Testis (tissue), 3 donors: ENCODE measurements around the gene EEF1AKMT2. TPM values are rescaled to one million over a fixed set of nuclear protein-coding genes. Genes with fewer than 3 reads are reported as not detected.
A peak's percentile ranks its signal among the peaks of the same experiment; 100 is the strongest.

Source experiments
- DNase-seq: peaks from one replicate; pipeline ENCODE4 v3.0.0-alpha.2; 2019
- H3K27ac ChIP-seq, 2 donors: fragments of 200-600 bp; sonication (generic); one replicate each; pipeline ENCODE4 v1.5.1; 2019
- H3K27me3 ChIP-seq: fragments of 200-600 bp; sonication (generic); one replicate; pipeline ENCODE4 v1.5.1; 2019
- H3K36me3 ChIP-seq: fragments of 200-600 bp; sonication (generic); one replicate; pipeline ENCODE4 v1.5.1; 2017; ENCODE audit warnings: low read depth; ENCODE audit errors: missing control alignments
- H3K4me1 ChIP-seq: fragments of 200-600 bp; sonication (generic); one replicate; pipeline ENCODE4 v1.5.1; 2019
- H3K4me3 ChIP-seq, 2 donors: fragments of 200-600 bp; sonication (generic); one replicate each; pipeline ENCODE4 v1.5.1; 2017 to 2019
- H3K9me3 ChIP-seq: fragments of 200-600 bp; sonication (generic); one replicate; pipeline ENCODE4 v1.5.1; 2017
- CTCF ChIP-seq, 3 experiments: fragments of 450-650 bp in 2 of 3; fragments of 200-600 bp in 1 of 3; sonication (generic) in 1 of 3; IDR thresholded peaks; one replicate each; pipeline ENCODE4 v1.5.1; 2016 to 2019; ENCODE audit warnings: antibody characterized with exemption in 3 of 3, mild to moderate bottlenecking in 2 of 3, moderate library complexity in 1 of 3
- POLR2A ChIP-seq: fragments of 450-650 bp; IDR thresholded peaks from one replicate; pipeline ENCODE4 v1.6.1; 2017; ENCODE audit warnings: antibody characterized with exemption, mild to moderate bottlenecking, moderate library complexity
- WGBS, 2 donors: methylation state at CpG; one replicate each; pipeline ENCODE4 v1.1.5; 2018; 5-methylcytosine and 5-hydroxymethylcytosine counted together
- intact Hi-C: fragments of 100-400 bp; cut with DNase I; formaldehyde crosslinking; loops from one replicate; pipeline ENCODE4 v1.15.1; 2023; ENCODE audit warnings: low total_unique reads
- polyA plus RNA-seq: library from polyadenylated mRNA; stranded (reverse); fragments of 350-450 nt; fragmentation: Illumina TruSeq; extraction: RNeasy Lipid Tissue Mini Kit (QIAGEN cat#74804); gene quantifications from one replicate; pipeline ENCODE4 v1.2.3, GENCODE V29; 2014; ENCODE audit warnings: low read depth, low replicate concordance; ENCODE audit not compliant: insufficient read depth
- total RNA-seq, 2 donors: library from RNA; depleted of rRNA; stranded (reverse); fragments of >200 nt; gene quantifications; one replicate each; pipeline ENCODE4 v1.2.3, GENCODE V29; 2016

The EEF1AKMT2 gene
- total and polyA plus RNA-seq, 3 donors from 2014 or later, result 25.8 to 47.9 (median 27.6) TPM

- H3K27ac ChIP-seq, result no peak overlapping the region
- intact Hi-C loops, result no loop called here
Measured at GRCh38 chr10:124716369-124716768, 75.3 kb downstream of the EEF1AKMT2 start.

GRCh38 chr10:124715439-124715838, 76.2 kb downstream of the EEF1AKMT2 start:
- no peak overlapping the region for H3K27ac ChIP-seq
- H3K9me3 ChIP-seq, result no peaks in the 10 kb centered on the region
- H3K27me3 ChIP-seq, result no peaks in the 10 kb centered on the region
- peaks cover 63% of the 10 kb centered on the region for H3K4me1 ChIP-seq
- TF ChIP-seq POLR2A (no peak), CTCF (IDR thresholded peaks at IDR 0.05) (no peak)
- no peak for DNase-seq
- no peak overlapping the region for H3K4me3 ChIP-seq
- H3K36me3 ChIP-seq, result no peaks in the 10 kb centered on the region
- WGBS, 2 donors, result 47 to 52% methylated on average over 6 of the region's 6 CpGs
- intact Hi-C loops, result no loop called here

More at GRCh38 chr10:124716369-124716768, 75.3 kb downstream of the EEF1AKMT2 start:
- H3K36me3 ChIP-seq, result no peaks in the 10 kb centered on the region
- no peaks in the 10 kb centered on the region for H3K27me3 ChIP-seq
- 79 to 87% methylated on average over 4 of the region's 4 CpGs for WGBS, 2 donors
- peaks cover 68% of the 10 kb centered on the region for H3K4me1 ChIP-seq
- TF ChIP-seq POLR2A, result no peak
- TF ChIP-seq CTCF (IDR thresholded peaks at IDR 0.05), result no peak
- DNase-seq, result no peak
- no peaks in the 10 kb centered on the region for H3K9me3 ChIP-seq
- no peak overlapping the region for H3K4me3 ChIP-seq

GRCh38 chr10:124713679-124714255, 77.9 kb downstream of the EEF1AKMT2 start:
- Histone ChIP-seq H3K4me3 (no peak overlapping the region), H3K36me3 (no peaks in the 10 kb centered on the region), H3K27ac (peak overlapping the region in 1 of 2 donors; percentile 12), H3K4me1 (peaks cover 64% of the 10 kb centered on the region), H3K9me3 (no peaks in the 10 kb centered on the region), H3K27me3 (no peaks in the 10 kb centered on the region)
- intact Hi-C loops, result no loop called here
- TF ChIP-seq POLR2A, result no peak
- no peak for TF ChIP-seq CTCF (IDR thresholded peaks at IDR 0.05)
- 51 to 74% methylated on average over 10 of the region's 10 CpGs for WGBS, 2 donors
- no peak for DNase-seq

- no peak for DNase-seq
- peaks cover 64% of the 10 kb centered on the region for H3K4me1 ChIP-seq
- intact Hi-C loops, result no loop called here
Measured at GRCh38 chr10:124712704-124713407, 78.8 kb downstream of the EEF1AKMT2 start.

More at GRCh38 chr10:124712704-124713407, 78.8 kb downstream of the EEF1AKMT2 start:
- no peak for TF ChIP-seq POLR2A
- TF ChIP-seq CTCF (IDR thresholded peaks at IDR 0.05), result no peak
- no peaks in the 10 kb centered on the region for H3K9me3 ChIP-seq
- H3K4me3 ChIP-seq, result no peak overlapping the region
- peak overlapping the region in 1 of 2 donors; percentile 23 for H3K27ac ChIP-seq
- no peaks in the 10 kb centered on the region for H3K27me3 ChIP-seq
- no peaks in the 10 kb centered on the region for H3K36me3 ChIP-seq
- WGBS, 2 donors, result 79 to 88% methylated on average over 5 of the region's 5 CpGs
